HG03575 (cell line): ENCODE data around the gene LRPPRC.
"Not testable (repeated sequence)": the region's sequence is repeated elsewhere in the genome, so short reads cannot be mapped to it uniquely, and the experiment has no call there.

ENCODE experiments used
- ATAC-seq: cut with Tn5 transposase; IDR thresholded peaks from one replicate; pipeline ENCODE4 v1.9.1; 2021; ENCODE audit not compliant: unreplicated experiment, insufficient number of reproducible peaks, low FRiP score; ENCODE audit errors: extremely low read depth

Gene LRPPRC

DNA sequence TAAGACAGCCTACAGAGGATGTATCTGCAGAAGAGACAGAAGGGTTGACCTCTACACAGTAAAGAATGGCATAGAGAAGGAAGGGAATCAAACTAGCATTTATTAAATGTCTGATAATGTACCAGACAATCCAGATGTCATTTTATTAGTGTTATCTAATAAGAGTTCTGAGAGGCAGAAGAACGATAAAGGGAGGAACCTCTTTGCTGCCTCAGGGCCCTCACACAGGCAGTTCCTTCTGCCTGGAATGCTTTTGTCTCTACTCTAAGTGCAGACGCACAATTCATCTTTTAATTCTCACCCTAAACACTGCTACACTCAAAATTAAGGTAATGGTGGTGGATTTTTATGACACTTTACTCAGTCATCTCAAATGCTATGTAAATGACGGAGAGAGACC is 64.5 kb downstream of the LRPPRC start:
- ATAC-seq: no peak

DNA sequence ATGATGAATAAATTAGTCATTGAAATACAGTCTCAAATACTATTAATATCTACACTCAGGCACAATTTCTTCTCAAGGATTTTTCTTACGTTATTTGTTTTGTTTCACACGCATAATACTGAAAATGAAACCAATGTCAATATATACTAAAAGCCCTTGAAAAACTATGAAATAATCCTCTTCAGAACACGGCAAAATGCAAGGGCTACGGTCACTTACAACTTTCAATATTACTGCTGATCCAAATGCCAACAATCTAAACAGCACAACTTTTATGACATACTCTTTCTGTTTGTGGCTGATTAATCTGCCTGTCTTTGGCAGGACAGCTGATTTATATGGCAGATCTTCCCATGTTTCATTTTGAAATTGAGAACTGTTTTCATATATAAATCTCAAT is 68.3 kb downstream of the LRPPRC start:
- no peak for ATAC-seq

DNA sequence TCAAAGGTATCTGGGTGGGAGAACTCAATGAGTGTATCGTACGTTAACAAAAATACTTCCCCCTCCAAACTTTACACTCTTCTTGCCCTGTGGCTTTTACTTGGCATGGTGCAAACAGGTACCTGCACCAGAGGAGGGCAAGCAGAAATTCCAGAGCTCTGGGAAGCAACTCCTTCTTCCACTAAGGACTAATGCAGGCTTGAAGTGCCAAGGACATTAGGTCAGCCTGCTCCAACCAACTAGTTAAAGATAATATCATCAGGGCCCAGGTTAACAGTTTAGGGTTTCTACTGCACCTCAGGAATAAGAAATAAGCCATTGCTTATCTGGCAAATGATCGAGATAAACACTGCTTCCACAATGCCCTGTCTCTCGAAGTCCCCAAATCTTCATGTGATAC is 70.4 kb downstream of the LRPPRC start:
- ATAC-seq: no peak

GRCh38 chr2:43924463-43924862 is 71.3 kb downstream of the LRPPRC start:
- no peak for ATAC-seq

- not testable (repeated sequence) for ATAC-seq
These were observed 84.5 kb downstream of the LRPPRC start for GRCh38 chr2:43911136-43911790.

- ATAC-seq: no peak
These were observed 89.2 kb downstream of the LRPPRC start for GRCh38 chr2:43906448-43907109.

DNA sequence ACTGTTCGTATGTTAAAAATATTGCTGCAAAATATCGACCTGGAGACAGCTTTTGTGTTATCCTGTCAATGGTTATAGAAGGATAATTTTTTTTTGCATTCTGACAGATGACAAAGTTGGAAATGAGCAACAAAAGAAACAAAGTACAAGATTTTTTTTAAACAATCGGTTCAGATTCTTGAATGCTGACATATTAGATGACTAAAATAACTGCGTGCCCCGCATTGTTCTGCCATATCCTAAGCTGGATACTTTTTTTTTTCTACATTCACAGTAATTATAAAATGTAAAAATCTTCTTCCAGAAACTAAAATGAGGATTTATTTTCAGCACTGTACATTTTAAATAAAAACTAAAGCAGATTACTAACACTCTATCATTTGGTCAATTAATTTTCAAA is 89.9 kb downstream of the LRPPRC start:
- no peak for ATAC-seq

- no peak for ATAC-seq
These were observed 90.4 kb downstream of the LRPPRC start for GRCh38 chr2:43905371-43905803.

DNA sequence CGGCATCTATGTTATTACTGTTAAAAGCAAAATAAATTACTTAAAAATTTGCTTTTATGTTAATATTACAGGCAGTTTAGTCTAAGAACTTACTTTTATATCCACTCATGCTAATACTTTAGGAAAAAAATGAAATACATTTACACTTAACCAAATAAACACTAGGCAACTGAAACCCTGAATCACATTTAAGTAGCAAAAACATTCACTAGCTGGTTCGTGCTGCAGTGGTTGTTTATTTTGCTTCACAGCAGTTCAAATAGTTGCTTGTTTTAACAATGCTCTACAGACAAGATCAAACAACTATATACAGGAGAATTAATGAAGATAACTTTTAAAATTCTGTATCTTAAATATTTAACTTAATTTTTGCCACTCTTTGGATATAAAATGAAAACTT is 96.2 kb downstream of the LRPPRC start:
- no peak for ATAC-seq

- no peak for ATAC-seq
These were observed 96.9 kb downstream of the LRPPRC start for GRCh38 chr2:43898838-43899346.

GRCh38 chr2:43898134-43898837 is 97.5 kb downstream of the LRPPRC start:
- no peak for ATAC-seq

DNA sequence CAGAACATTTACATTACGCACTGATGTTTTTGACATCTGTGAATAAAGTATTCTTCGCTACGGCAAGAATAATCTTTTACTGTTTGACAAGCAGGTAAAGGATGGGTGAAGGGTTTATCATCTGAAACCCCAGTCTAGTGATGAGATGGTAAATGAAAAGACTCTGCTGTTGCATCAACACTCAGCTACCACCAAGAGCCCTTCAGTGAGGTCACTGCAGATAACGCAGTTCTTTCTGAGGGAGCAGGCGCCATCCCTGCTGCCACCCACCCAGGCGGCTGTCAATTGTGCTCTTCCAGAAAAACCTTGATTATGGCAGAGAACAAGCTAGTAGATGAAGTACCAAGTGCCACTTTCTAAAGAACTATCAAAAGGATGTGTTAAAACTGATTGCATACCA is 98.3 kb downstream of the LRPPRC start:
- no peak for ATAC-seq

- no peak for ATAC-seq
These were observed 98.9 kb downstream of the LRPPRC start for GRCh38 chr2:43896906-43897305.

DNA sequence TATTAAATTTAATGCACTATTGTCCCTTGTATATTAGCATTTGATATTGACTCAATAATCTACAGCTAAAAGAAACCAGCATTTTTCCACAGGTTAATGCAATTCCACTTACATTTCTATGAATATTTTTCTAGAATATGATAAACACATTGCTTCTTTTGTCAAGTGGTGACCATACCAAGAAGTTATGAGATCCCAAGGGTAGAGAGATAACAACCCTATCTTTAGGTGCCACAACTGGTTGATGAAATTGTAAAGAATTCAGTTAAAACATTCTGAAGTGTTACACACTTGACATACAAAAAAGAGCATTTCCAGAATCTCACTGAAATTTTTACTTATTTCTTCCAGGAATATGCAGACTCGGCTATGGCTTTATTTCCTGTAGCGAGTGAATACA is 101.0 kb downstream of the LRPPRC start:
- no peak for ATAC-seq

- ATAC-seq: no peak
These were observed 104.9 kb downstream of the LRPPRC start for GRCh38 chr2:43890855-43891254.

DNA sequence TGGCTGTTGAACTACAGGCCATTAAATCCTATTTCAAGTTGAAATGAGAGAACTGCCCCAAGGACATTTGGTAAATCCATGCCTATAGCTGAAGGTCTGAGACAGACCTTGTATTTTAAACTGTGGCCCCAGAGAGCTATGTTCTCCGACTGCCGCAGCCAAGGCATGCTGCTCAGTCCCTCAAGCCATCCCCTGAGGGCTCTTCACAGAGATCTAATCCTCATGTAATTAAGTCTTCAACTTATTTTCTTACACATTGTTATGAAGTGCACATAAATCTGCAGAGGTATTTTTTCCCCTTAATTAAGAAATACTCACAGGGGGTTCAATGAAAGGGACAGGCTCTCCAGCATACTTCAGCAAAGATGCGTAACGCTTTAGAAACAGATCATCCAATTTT is 106.4 kb downstream of the LRPPRC start:
- no peak for ATAC-seq

DNA sequence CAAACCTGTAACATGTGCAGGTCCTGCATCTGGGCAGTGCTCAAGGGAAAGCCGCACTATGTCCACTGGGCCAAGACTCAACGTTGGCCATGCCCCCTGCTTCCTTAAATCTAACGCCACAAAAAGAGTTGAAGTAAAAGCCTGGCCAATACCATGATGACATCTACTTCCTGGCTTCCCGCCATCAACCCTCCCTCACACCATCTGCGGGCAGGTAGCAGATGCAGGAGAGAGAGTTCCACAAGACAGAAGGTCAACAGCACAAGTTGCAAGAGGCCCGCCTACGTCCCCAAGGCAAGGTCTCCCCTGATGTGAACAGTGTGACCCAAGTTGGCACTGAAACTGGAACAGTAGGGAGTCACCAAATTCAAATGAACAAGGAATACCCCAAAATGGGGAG is 108.6 kb downstream of the LRPPRC start:
- no peak for ATAC-seq

GRCh38 chr2:43885132-43885632 is 110.6 kb downstream of the LRPPRC start:
- no peak for ATAC-seq

- ATAC-seq: no peak
These were observed 111.1 kb downstream of the LRPPRC start for GRCh38 chr2:43884689-43885088.

GRCh38 chr2:43882312-43882711 is 113.5 kb downstream of the LRPPRC start:
- ATAC-seq: no peak
